ENCODE results near the gene ZNF385D. TPM values are rescaled to one million over a fixed set of nuclear protein-coding genes. Genes with fewer than 3 reads are reported as not detected.

Gene ZNF385D
- polyA plus RNA-seq, 1 of the 3 experiments (the other 2 are of a cell fraction): 1.8 TPM

- no peak for TF ChIP-seq CHD2 (IDR thresholded peaks at IDR 0.05; ENCODE audit: low read length, partially characterized antibody)
- no peak for TF ChIP-seq TAF1 (IDR thresholded peaks at IDR 0.05; ENCODE audit: borderline replicate concordance, low read depth, low read length)
- no peak for TF ChIP-seq MAX (IDR thresholded peaks at IDR 0.05; ENCODE audit: low read depth)
- no peak for TF ChIP-seq SIN3A (IDR thresholded peaks at IDR 0.05; ENCODE audit: borderline replicate concordance, low read depth, low read length)
- no peak for TF ChIP-seq MXI1 (IDR thresholded peaks at IDR 0.05; ENCODE audit: low read depth, low read length)
- TF ChIP-seq EP300 (IDR thresholded peaks at IDR 0.05; ENCODE audit: borderline replicate concordance in 1 of 2, low read depth in 1 of 2, low read length in 1 of 2): no peak
Observed at GRCh38 chr3:21528291-21528995, 222.6 kb downstream of the ZNF385D start (continued).

- H3K36me3 ChIP-seq (replicated peaks in 1 of 2; ENCODE audit: control insufficient read depth in 1 of 2, insufficient read depth in 2 of 2, low read length in 1 of 2): no peaks in the 10 kb centered on the region
- no peaks in the 10 kb centered on the region for H3F3A ChIP-seq (replicated peaks; ENCODE audit: insufficient read depth)
- no peak overlapping the region for H3K9ac ChIP-seq
- TF ChIP-seq CHD2 (IDR thresholded peaks at IDR 0.05; ENCODE audit: low read length, partially characterized antibody) (no peak), YY1 (IDR thresholded peaks at IDR 0.05; ENCODE audit: low read depth) (no peak), ZBTB33 (IDR thresholded peaks at IDR 0.05; ENCODE audit: borderline replicate concordance, low read depth) (no peak), USF1 (IDR thresholded peaks at IDR 0.05; ENCODE audit: borderline replicate concordance, low read depth) (no peak), TCF12 (IDR thresholded peaks at IDR 0.05) (no peak), GABPA (IDR thresholded peaks at IDR 0.05; ENCODE audit: low read depth) (no peak), NRF1 (IDR thresholded peaks at IDR 0.05; ENCODE audit: low read depth, low read length) (no peak), RAD21 (IDR thresholded peaks at IDR 0.05; ENCODE audit: low read length) (no peak), FOXM1 (IDR thresholded peaks at IDR 0.05; ENCODE audit: low read depth) (no peak), IRF3 (IDR thresholded peaks at IDR 0.05; ENCODE audit: low read depth, low read length) (no peak), RFX5 (IDR thresholded peaks at IDR 0.05; ENCODE audit: low read length) (no peak), REST (IDR thresholded peaks at IDR 0.05; ENCODE audit: low read depth, low read length) (no peak), TAF1 (IDR thresholded peaks at IDR 0.05; ENCODE audit: borderline replicate concordance, low read depth, low read length) (no peak)
- no peak overlapping the region for H3K4me3 ChIP-seq (ENCODE audit: low read depth in 2 of 2, low read length in 1 of 2)
- H3K79me2 ChIP-seq (ENCODE audit: insufficient read depth): no peaks in the 10 kb centered on the region
- H3K4me2 ChIP-seq: no peak overlapping the region
- H3K9me3 ChIP-seq: no peaks in the 10 kb centered on the region
- no peak overlapping the region for H3K27ac ChIP-seq (ENCODE audit: low read depth in 2 of 2, low read length in 1 of 2)
- no peaks in the 10 kb centered on the region for H4K20me1 ChIP-seq (ENCODE audit: insufficient read depth)
- H3K4me1 ChIP-seq (ENCODE audit: control insufficient read depth in 1 of 2, insufficient read depth in 2 of 2, low read depth in 1 of 2, low read length in 1 of 2): peaks cover 0 to 8% of the 10 kb centered on the region in 2 experiments; a peak in 2 of 4 replicates
- ChIA-PET CTCF (no interaction called here), POLR2A (no interaction called here)
- no peaks in the 10 kb centered on the region for H3K27me3 ChIP-seq (ENCODE audit: insufficient read depth)
- 90% methylated on average over 4 of the region's 4 CpGs for WGBS (ENCODE audit: low lambda C conversion rate)
- no peaks in the 10 kb centered on the region for H3K9me2 ChIP-seq
- no peak overlapping the region for H2AFZ ChIP-seq (ENCODE audit: low read depth)
- no peak for DNase-seq
Observed at GRCh38 chr3:21526461-21526860, 224.5 kb downstream of the ZNF385D start.

All from SK-N-SH (cell line).